H1 (cell line): ENCODE data around the gene BICD1. TPM values are rescaled to one million over a fixed set of nuclear protein-coding genes. Genes with fewer than 3 reads are reported as not detected.

Experiments used
- CTCF ChIA-PET: fragments of 300-600 bp; sonication (Branson Sonifier 250); formaldehyde crosslinking; loops from one replicate; lab custom pipeline; 2021; ENCODE audit not compliant: partially characterized antibody; lab: Charles Lee
- POLR2A ChIA-PET: fragments of 300-600 bp; sonication (Branson Sonifier 250); formaldehyde crosslinking; loops from one replicate; lab custom pipeline; 2021; ENCODE audit warnings: inconsistent platforms; ENCODE audit not compliant: partially characterized antibody; lab: Charles Lee
- DNase-seq, 2 experiments: peaks; one replicate each; pipeline versions ENCODE4 v3.0.0 to v3.0.0-alpha.2; 2010 to 2022; ENCODE audit warnings: low spot score in 2 of 2, low read depth in 1 of 2, mixed read lengths in 1 of 2
- FAIRE-seq: peaks from 2 replicates; lab custom pipeline; 2011; peaks lifted over from hg19 to GRCh38; lab: Jason Lieb, UNC
- H2AFZ ChIP-seq: 2 replicates; pipeline ENCODE4 v1.8.1; 2012; ENCODE audit warnings: low read length, inconsistent platforms
- H2AK5ac ChIP-seq: 2 replicates; pipeline ENCODE4 v1.6.1; 2013; ENCODE audit warnings: low read depth, low read length
- H2BK120ac ChIP-seq: replicated peaks from 2 replicates; pipeline ENCODE3; 2013; ENCODE audit warnings: low read depth, low read length, inconsistent platforms
- H2BK12ac ChIP-seq: 2 replicates; pipeline ENCODE4 v1.6.1; 2013; ENCODE audit warnings: low read depth, low read length
- H2BK15ac ChIP-seq: 2 replicates; pipeline ENCODE4 v1.6.1; 2013; ENCODE audit warnings: low read length
- H2BK20ac ChIP-seq: 2 replicates; pipeline ENCODE4 v1.6.1; 2013; ENCODE audit warnings: low read length
- H2BK5ac ChIP-seq: 2 replicates; pipeline ENCODE4 v1.6.1; 2013; ENCODE audit warnings: low read depth, low read length
- H3K14ac ChIP-seq: 2 replicates; pipeline ENCODE4 v1.6.1; 2013; ENCODE audit warnings: inconsistent platforms; ENCODE audit not compliant: insufficient read length
- H3K18ac ChIP-seq: 2 replicates; pipeline ENCODE4 v1.6.1; 2013; ENCODE audit warnings: low read length; ENCODE audit errors: extremely low read depth
- H3K23ac ChIP-seq: 2 replicates; pipeline ENCODE4 v1.6.1; 2013; ENCODE audit warnings: inconsistent platforms; ENCODE audit not compliant: insufficient read length
- H3K23me2 ChIP-seq: 2 replicates; pipeline ENCODE4 v1.6.1; 2013; ENCODE audit warnings: low read depth, low read length
- H3K27ac ChIP-seq: 2 replicates; pipeline ENCODE4 v1.6.1; 2011; ENCODE audit warnings: low read depth, low read length, inconsistent platforms
- H3K27me3 ChIP-seq, 4 experiments: replicated peaks in 1 of 4; 1 replicate in 1 of 4; 2 replicates in 3 of 4; pipeline versions ENCODE4 v1.6.1 to v1.8.1; 2011 to 2013; ENCODE audit warnings: low read length in 3 of 4, mild to moderate bottlenecking in 3 of 4, inconsistent platforms in 2 of 4, mixed read lengths in 2 of 4, moderate library complexity in 1 of 4; ENCODE audit not compliant: control insufficient read depth in 3 of 4, insufficient read depth in 3 of 4; ENCODE audit errors: extremely low read depth in 1 of 4
- H3K36me3 ChIP-seq, 4 experiments: 2 replicates each; pipeline versions ENCODE4 v1.6.1 to v1.8.1; 2011 to 2013; ENCODE audit warnings: mild to moderate bottlenecking in 4 of 4, low read length in 3 of 4, moderate library complexity in 2 of 4, control low read depth in 1 of 4, inconsistent platforms in 1 of 4; ENCODE audit not compliant: insufficient read depth in 4 of 4, control insufficient read depth in 2 of 4
- H3K4ac ChIP-seq: replicated peaks from 2 replicates; pipeline ENCODE3; 2013; ENCODE audit warnings: low read length, low read depth, mixed read lengths, inconsistent platforms; ENCODE audit not compliant: insufficient read length
- H3K4me1 ChIP-seq, 4 experiments: replicated peaks in 1 of 4; 1 replicate in 1 of 4; 2 replicates in 3 of 4; pipeline versions ENCODE4 v1.6.1 to v1.8.1; 2011 to 2013; ENCODE audit warnings: low read length in 3 of 4, inconsistent platforms in 2 of 4, mixed read lengths in 1 of 4; ENCODE audit not compliant: insufficient read depth in 4 of 4, control insufficient read depth in 3 of 4
- H3K4me2 ChIP-seq, 2 experiments: 2 replicates each; pipeline versions ENCODE4 v1.6.1 to v1.8.1; 2011 to 2013; ENCODE audit warnings: low read depth in 2 of 2, low read length in 2 of 2, control low read depth in 1 of 2, inconsistent platforms in 1 of 2, mild to moderate bottlenecking in 1 of 2; ENCODE audit not compliant: insufficient read depth in 1 of 2
- H3K4me3 ChIP-seq, 4 experiments: fragments of 200-600, 300-600 bp in 1 of 4; sonication (generic), shearing (Covaris generic), sonication (Bioruptor Twin) in 1 of 4; 2 replicates each; pipeline versions ENCODE4 v1.5.1 to v1.8.1; 2011 to 2016; ENCODE audit warnings: low read length in 4 of 4, low read depth in 3 of 4, control low read depth in 2 of 4, inconsistent platforms in 2 of 4, mild to moderate bottlenecking in 2 of 4, mixed read lengths in 1 of 4, moderate library complexity in 1 of 4; ENCODE audit not compliant: insufficient read depth in 2 of 4; ENCODE audit errors: extremely low read depth in 1 of 4
- H3K56ac ChIP-seq: replicated peaks from 2 replicates; pipeline ENCODE3; 2013; ENCODE audit warnings: low read depth, mild to moderate bottlenecking, mixed read lengths, low read length, inconsistent platforms; ENCODE audit not compliant: insufficient read length
- H3K79me1 ChIP-seq: 2 replicates; pipeline ENCODE4 v1.6.1; 2013; ENCODE audit warnings: low read depth, low read length, control low read depth
- H3K79me2 ChIP-seq, 2 experiments: 2 replicates each; pipeline versions ENCODE4 v1.6.1 to v1.8.1; 2012 to 2013; ENCODE audit warnings: low read length in 2 of 2, mild to moderate bottlenecking in 2 of 2, inconsistent platforms in 1 of 2; ENCODE audit not compliant: insufficient read depth in 2 of 2, control insufficient read depth in 1 of 2
- H3K9ac ChIP-seq, 4 experiments: replicated peaks in 1 of 4; 1 replicate in 1 of 4; 2 replicates in 3 of 4; pipeline versions ENCODE4 v1.6.1 to v1.8.1; 2011 to 2013; ENCODE audit warnings: low read depth in 3 of 4, low read length in 3 of 4, control low read depth in 2 of 4, mild to moderate bottlenecking in 2 of 4, moderate library complexity in 2 of 4, inconsistent platforms in 1 of 4; ENCODE audit errors: extremely low read depth in 1 of 4
- H3K9me3 ChIP-seq, 2 experiments: 2 replicates each; pipeline versions ENCODE4 v1.6.1 to v1.8.1; 2012 to 2013; ENCODE audit warnings: mild to moderate bottlenecking in 2 of 2, moderate library complexity in 2 of 2, control low read depth in 1 of 2, inconsistent platforms in 1 of 2, low read depth in 1 of 2, low read length in 1 of 2, mixed read lengths in 1 of 2; ENCODE audit not compliant: insufficient read depth in 2 of 2
- H4K20me1 ChIP-seq, 2 experiments: replicated peaks in 1 of 2; 2 replicates each; pipeline versions ENCODE3 to v1.8.1; 2011 to 2013; ENCODE audit warnings: inconsistent platforms in 2 of 2, low read length in 2 of 2, mild to moderate bottlenecking in 1 of 2; ENCODE audit not compliant: insufficient read depth in 2 of 2, control insufficient read depth in 1 of 2
- H4K5ac ChIP-seq: 2 replicates; pipeline ENCODE4 v1.6.1; 2013; ENCODE audit warnings: low read length, low read depth, mixed read lengths, inconsistent platforms; ENCODE audit not compliant: insufficient read length
- H4K8ac ChIP-seq: 2 replicates; pipeline ENCODE4 v1.8.0; 2013; ENCODE audit warnings: mild to moderate bottlenecking, moderate library complexity, low read length, inconsistent platforms; ENCODE audit not compliant: insufficient read depth; ENCODE audit errors: extremely low read depth
- H4K91ac ChIP-seq: replicated peaks from 2 replicates; pipeline ENCODE3; 2013; ENCODE audit warnings: low read length, mixed read lengths, inconsistent platforms; ENCODE audit not compliant: insufficient read length
- EP300 ChIP-seq, 2 experiments: IDR thresholded peaks; 1 replicate in 1 of 2; 2 replicates in 1 of 2; pipeline ENCODE4 v1.6.1; 2011 to 2012; ENCODE audit warnings: low read depth in 2 of 2, low read length in 2 of 2, mild to moderate bottlenecking in 2 of 2, borderline replicate concordance in 1 of 2, inconsistent platforms in 1 of 2, moderate library complexity in 1 of 2
- HDAC2 ChIP-seq, 2 experiments: fragments of 300-600 bp in 1 of 2; sonication (generic) in 1 of 2; IDR thresholded peaks; 2 replicates each; pipeline ENCODE4 v1.6.1; 2011 to 2012; ENCODE audit warnings: low read depth in 2 of 2, low read length in 2 of 2, mild to moderate bottlenecking in 2 of 2, moderate library complexity in 2 of 2, borderline replicate concordance in 1 of 2, inconsistent platforms in 1 of 2
- KDM5A ChIP-seq: fragments of 200-600 bp; IDR thresholded peaks from 2 replicates; pipeline ENCODE4 v1.7.1; 2012; ENCODE audit warnings: mild to moderate bottlenecking, low read length, inconsistent platforms, mixed read lengths
- NANOG ChIP-seq: IDR thresholded peaks from 2 replicates; pipeline ENCODE4 v1.6.1; 2011; ENCODE audit warnings: low read length, low read depth, mild to moderate bottlenecking, inconsistent platforms; ENCODE audit not compliant: insufficient read depth, poor library complexity, severe bottlenecking
- POU5F1 ChIP-seq: IDR thresholded peaks from 2 replicates; pipeline ENCODE4 v1.6.1; 2011; ENCODE audit warnings: low read depth, mild to moderate bottlenecking, low read length, moderate library complexity
- SP2 ChIP-seq: IDR thresholded peaks from 2 replicates; pipeline ENCODE4 v1.6.1; 2012; ENCODE audit warnings: mild to moderate bottlenecking, low read length, inconsistent platforms
- SUZ12 ChIP-seq: fragments of 200-600 bp; sonication (generic); IDR thresholded peaks from 2 replicates; pipeline ENCODE4 v1.6.1; 2012; ENCODE audit warnings: mild to moderate bottlenecking, inconsistent platforms, low read length, moderate library complexity, mixed read lengths
- TEAD4 ChIP-seq: IDR thresholded peaks from 2 replicates; pipeline ENCODE4 v1.6.1; 2012; ENCODE audit warnings: low read depth, low read length, inconsistent platforms, mixed read lengths
- WGBS, 2 experiments: shearing (Covaris generic) in 1 of 2; methylation state at CpG; one replicate each; pipeline versions ENCODE4 v1.1.6 to v1.1.7; 2013 to 2015; ENCODE audit warnings: low lambda C conversion rate in 2 of 2, mixed read lengths in 2 of 2, inconsistent platforms in 1 of 2, low coverage in 1 of 2, missing lambda C conversion rate in 1 of 2; ENCODE audit not compliant: insufficient replicate concordance in 2 of 2, insufficient coverage in 1 of 2, insufficient read length in 1 of 2; ENCODE audit errors: extremely low coverage in 1 of 2, missing lambda C conversion rate in 1 of 2; 5-methylcytosine and 5-hydroxymethylcytosine counted together
- polyA plus RNA-seq, 7 experiments: library from polyadenylated mRNA; depleted of rRNA in 3 of 7; stranded (reverse) in 5 of 7; unstranded in 2 of 7; fragments of >200 nt in 5 of 7; fragments of 200-250 nt in 2 of 7; gene quantifications; 1 replicate in 5 of 7; 2 replicates in 1 of 7; 4 replicates in 1 of 7; pipeline versions ENCODE4 v1.2.1 to v1.2.3, GENCODE V29; 2011 to 2013; ENCODE audit warnings: missing spikeins in 2 of 7, mixed read lengths in 2 of 7
- total RNA-seq: library from RNA; stranded (reverse); fragmentation: NEBNext Ultra II Directional; extraction: Animal tissue kit (Norgen Biotek cat#: 25700); gene quantifications from 2 replicates; pipeline ENCODE4 v1.2.1, GENCODE V29; 2021

BICD1 gene
- total and polyA plus RNA-seq, 2 of the 8 experiments (the other 6 are each of a cell fraction or from before 2014, with no cell fraction given), result 34.1 to 58.4 TPM

- no peaks in the 10 kb centered on the region for H3K79me2 ChIP-seq
- H4K20me1 ChIP-seq, result no peaks in the 10 kb centered on the region
- H2AK5ac ChIP-seq, result no peak overlapping the region
- no peak overlapping the region for H2BK12ac ChIP-seq
- no peaks in the 10 kb centered on the region for H3K9me3 ChIP-seq
- no peak overlapping the region for H2BK15ac ChIP-seq
- H4K8ac ChIP-seq, result no peak overlapping the region
- no peak overlapping the region for H3K4ac ChIP-seq
- no peak for DNase-seq
- H2AFZ ChIP-seq, result no peak overlapping the region
- H3K27me3 ChIP-seq, result no peaks in the 10 kb centered on the region
- no peak overlapping the region for H2BK20ac ChIP-seq
- no peak overlapping the region for H4K91ac ChIP-seq
- FAIRE-seq, result no peak
- H4K5ac ChIP-seq, result no peak overlapping the region
- H3K14ac ChIP-seq, result no peak overlapping the region
- no peaks in the 10 kb centered on the region for H3K36me3 ChIP-seq
- POLR2A ChIA-PET, result no interaction called here
- no peak overlapping the region for H3K27ac ChIP-seq
- H3K4me3 ChIP-seq, result no peak overlapping the region
- TF ChIP-seq KDM5A (no peak), NANOG (no peak), TEAD4 (no peak), SP2 (no peak), SUZ12 (no peak), HDAC2 (IDR thresholded peaks at IDR 0.05; ENCODE audit: borderline replicate concordance in 1 of 2, low read depth in 2 of 2, low read length in 2 of 2) (no peak), POU5F1 (no peak), EP300 (IDR thresholded peaks at IDR 0.05; ENCODE audit: borderline replicate concordance in 1 of 2, low read depth in 2 of 2, low read length in 2 of 2) (no peak)
- TF ChIP-seq, all 59 proteins: peak for 0
- H2BK120ac ChIP-seq, result no peak overlapping the region
- no peak overlapping the region for H3K18ac ChIP-seq
- H3K4me1 ChIP-seq, result peaks cover 0 to 4% (median 1%) of the 10 kb centered on the region in 4 experiments; a peak in 3 of 7 replicates
- H3K23ac ChIP-seq, result no peak overlapping the region
- CTCF ChIA-PET, result interaction anchor here (0.5 to 1.1 kb wide), 3 partner anchors 9 to 173 kb away, joined by 3 to 4 read pairs (median 3); no protein-coding TSS in a partner anchor
- no peak overlapping the region for H2BK5ac ChIP-seq
- 37% methylated on average over 5 of the region's 5 CpGs; no CpG with 5 or more reads in 1 of the 2 experiments for whole genome bisulfite sequencing, 2 experiments
- H3K23me2 ChIP-seq, result no peaks in the 10 kb centered on the region
- H3K9ac ChIP-seq, result no peak overlapping the region
- no peak overlapping the region for H3K56ac ChIP-seq
- no peak overlapping the region for H3K4me2 ChIP-seq
- H3K79me1 ChIP-seq, result no peaks in the 10 kb centered on the region
Measured at GRCh38 chr12:32087306-32087705, 19.3 kb upstream of the BICD1 start.
